Sigmoid colon (tissue), 3 donors: Measurements from ENCODE around the gene EIF1AD.

Experiments
- CTCF ChIP-seq, 4 experiments: fragments of 450-650 bp in 3 of 4; fragments of 200-600 bp in 1 of 4; IDR thresholded peaks; one replicate each; pipeline ENCODE4 v1.5.1; 2016 to 2019; ENCODE audit warnings: antibody characterized with exemption in 4 of 4, mild to moderate bottlenecking in 3 of 4, moderate library complexity in 2 of 4
- POLR2A ChIP-seq, 2 donors: fragments of 450-650 bp; IDR thresholded peaks; one replicate each; pipeline ENCODE4 v1.6.1; 2016; ENCODE audit warnings: antibody characterized with exemption in 2 of 2, mild to moderate bottlenecking in 2 of 2, moderate library complexity in 2 of 2

DNA sequence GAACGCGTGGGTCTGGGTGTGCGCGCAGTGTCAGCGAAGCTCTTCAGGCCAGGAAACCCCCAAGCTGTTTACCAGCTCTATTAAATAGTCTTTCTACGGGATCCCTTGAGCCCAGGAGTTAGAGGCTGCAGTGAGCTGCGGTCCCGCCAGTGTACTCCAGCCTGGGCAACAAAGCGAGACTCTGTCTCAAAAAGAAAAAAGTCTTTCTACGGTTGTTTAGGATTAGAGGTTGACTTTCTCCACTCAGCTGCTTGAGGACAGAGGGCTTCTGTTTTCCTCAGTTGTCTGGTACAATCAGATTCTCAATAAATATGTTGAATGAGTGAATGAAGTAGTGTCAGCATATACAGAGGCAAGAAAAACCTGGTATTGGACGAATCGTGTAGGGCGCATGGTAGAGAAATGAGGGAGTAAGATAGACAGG is 39.8 kb downstream of the EIF1AD start:
- TF ChIP-seq CTCF (IDR thresholded peaks at IDR 0.05) (no peak), POLR2A (IDR thresholded peaks at IDR 0.05) (no peak)
